Omental fat pad (tissue), 4 donors: Measurements from ENCODE around the gene ASF1B. TPM values are rescaled to one million over a fixed set of nuclear protein-coding genes. Genes with fewer than 3 reads are reported as not detected.

ENCODE experiments used
- ATAC-seq: fragments of 150-250 bp; one replicate; pipeline ENCODE4 v1.9.1; 2016; ENCODE audit warnings: mild to moderate bottlenecking, moderate library complexity; ENCODE audit not compliant: low FRiP score
- DNase-seq: peaks from one replicate; pipeline ENCODE4 v3.0.0-alpha.2; 2019; ENCODE audit warnings: low spot score
- total RNA-seq, 4 donors: library from RNA; depleted of rRNA; stranded (reverse); fragments of >200 nt; gene quantifications; one replicate each; pipeline ENCODE4 v1.1.0, GENCODE V29; 2016
- TF ChIP-seq, protein P1 (sequence below), 3 donors: fragments of 450-650 bp; IDR thresholded peaks; one replicate each; pipeline ENCODE4 v1.5.1; 2016 to 2017; ENCODE audit warnings: antibody characterized with exemption in 3 of 3, mild to moderate bottlenecking in 3 of 3, moderate library complexity in 2 of 3

The ASF1B gene
- total RNA-seq, 4 donors from 2014 or later = 0.37 to 2.5 (median 0.95) TPM; not detected in 1

GRCh38 chr19:14114854-14115253 lies 21.5 kb downstream of the ASF1B start:
- TF ChIP-seq, protein P1, sequence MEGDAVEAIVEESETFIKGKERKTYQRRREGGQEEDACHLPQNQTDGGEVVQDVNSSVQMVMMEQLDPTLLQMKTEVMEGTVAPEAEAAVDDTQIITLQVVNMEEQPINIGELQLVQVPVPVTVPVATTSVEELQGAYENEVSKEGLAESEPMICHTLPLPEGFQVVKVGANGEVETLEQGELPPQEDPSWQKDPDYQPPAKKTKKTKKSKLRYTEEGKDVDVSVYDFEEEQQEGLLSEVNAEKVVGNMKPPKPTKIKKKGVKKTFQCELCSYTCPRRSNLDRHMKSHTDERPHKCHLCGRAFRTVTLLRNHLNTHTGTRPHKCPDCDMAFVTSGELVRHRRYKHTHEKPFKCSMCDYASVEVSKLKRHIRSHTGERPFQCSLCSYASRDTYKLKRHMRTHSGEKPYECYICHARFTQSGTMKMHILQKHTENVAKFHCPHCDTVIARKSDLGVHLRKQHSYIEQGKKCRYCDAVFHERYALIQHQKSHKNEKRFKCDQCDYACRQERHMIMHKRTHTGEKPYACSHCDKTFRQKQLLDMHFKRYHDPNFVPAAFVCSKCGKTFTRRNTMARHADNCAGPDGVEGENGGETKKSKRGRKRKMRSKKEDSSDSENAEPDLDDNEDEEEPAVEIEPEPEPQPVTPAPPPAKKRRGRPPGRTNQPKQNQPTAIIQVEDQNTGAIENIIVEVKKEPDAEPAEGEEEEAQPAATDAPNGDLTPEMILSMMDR (IDR thresholded peaks at IDR 0.05) = no peak
- ATAC-seq (no peak), DNase-seq (no peak)

GRCh38 chr19:14114439-14114838 lies 21.9 kb downstream of the ASF1B start:
- DNase-seq = no peak
- TF ChIP-seq, protein P1 (IDR thresholded peaks at IDR 0.05) = no peak
- ATAC-seq = no peak

- DNase-seq (no peak), ATAC-seq (no peak)
- TF ChIP-seq, protein P1 (IDR thresholded peaks at IDR 0.05) = no peak
Observed at GRCh38 chr19:14113762-14114414, 22.5 kb downstream of the ASF1B start.

- DNase-seq (no peak), ATAC-seq (no peak)
- TF ChIP-seq, protein P1 (IDR thresholded peaks at IDR 0.05) = no peak
Observed at GRCh38 chr19:14112809-14113385, 23.5 kb downstream of the ASF1B start.

DNA sequence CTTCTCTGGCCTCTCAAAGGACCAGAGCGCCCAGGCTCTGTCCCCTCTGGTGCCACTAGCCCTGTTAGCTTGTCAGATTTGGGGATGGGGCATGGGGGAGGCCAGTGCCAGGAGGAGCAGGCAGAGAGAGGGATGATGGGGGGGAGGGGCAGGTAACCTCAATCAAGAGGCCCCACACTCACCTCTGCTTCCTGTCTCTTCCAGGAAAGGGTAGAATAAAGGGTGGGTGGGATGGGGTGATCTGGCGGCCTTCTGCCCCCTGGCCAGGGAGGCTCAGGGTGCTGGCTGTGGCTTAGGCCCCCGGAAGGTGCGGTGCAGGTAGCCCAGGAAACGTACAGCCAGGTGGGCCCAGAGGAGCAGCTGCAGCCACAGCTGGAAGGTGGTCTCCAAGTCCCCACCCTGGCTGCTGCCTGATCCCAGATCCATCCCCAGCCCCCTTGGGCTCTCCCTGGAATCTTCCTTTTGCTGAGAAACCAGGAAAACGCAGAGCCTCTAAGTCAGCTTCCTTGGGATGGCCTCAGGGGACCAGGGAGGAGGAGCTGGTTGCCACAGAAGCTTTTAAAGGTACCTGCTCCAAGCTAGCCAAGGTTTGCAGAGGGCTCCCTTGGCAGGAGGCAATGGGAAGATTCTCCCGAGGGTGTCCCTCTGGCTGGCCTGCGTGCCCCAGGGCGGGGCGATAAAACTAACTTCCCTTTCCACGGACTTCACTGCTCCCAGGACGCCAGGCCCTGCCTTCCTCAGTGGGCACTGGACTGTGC lies 24.2 kb downstream of the ASF1B start:
- TF ChIP-seq, protein P1 (IDR thresholded peaks at IDR 0.05) = no peak
- ATAC-seq (no peak), DNase-seq (no peak)

- ATAC-seq (no peak), DNase-seq (no peak)
- TF ChIP-seq, protein P1 (IDR thresholded peaks at IDR 0.05) = no peak
Observed at GRCh38 chr19:14111486-14111885, 24.9 kb downstream of the ASF1B start.
